Fibroblast of the aortic adventitia (primary cell): ENCODE measurements around the gene POLR1G. TPM values are rescaled to one million over a fixed set of nuclear protein-coding genes. Genes with fewer than 3 reads are reported as not detected.
"Not testable (repeated sequence)": the region's sequence is repeated elsewhere in the genome, so short reads cannot be mapped to it uniquely, and the experiment has no call there.

Experiments used
- DNase-seq: peaks from one replicate; pipeline ENCODE4 v3.0.0-alpha.2; 2010; ENCODE audit warnings: low read depth
- H3K4me3 ChIP-seq: 2 replicates; pipeline ENCODE4 v1.5.1; 2011; ENCODE audit warnings: low read depth, mild to moderate bottlenecking, control low read depth, low read length, moderate library complexity
- CTCF ChIP-seq: IDR thresholded peaks from 2 replicates; pipeline ENCODE4 v1.5.1; 2011; ENCODE audit warnings: mild to moderate bottlenecking, low read length, control low read depth, inconsistent platforms; ENCODE audit not compliant: insufficient read depth
- total RNA-seq: library from RNA; depleted of rRNA; stranded (reverse); fragments of >200 nt; gene quantifications from 2 replicates; pipeline ENCODE4 v1.2.3, GENCODE V29; 2012; ENCODE audit warnings: low replicate concordance

POLR1G gene
- total RNA-seq, 1 donor, result 5.7 TPM

GRCh38 chr19:45405435-45406225, 814 bp upstream of the POLR1G start:
- DNase-seq, result peak; percentile 90
- H3K4me3 ChIP-seq, result peak overlapping the region; percentile 95
- no peak for TF ChIP-seq CTCF

GRCh38 chr19:45407091-45407375, 589 bp downstream of the POLR1G start:
- TF ChIP-seq CTCF, result no peak
- DNase-seq, result no peak
- H3K4me3 ChIP-seq, result peak overlapping the region; percentile 95

GRCh38 chr19:45407585-45407984, 1.1 kb downstream of the POLR1G start:
- H3K4me3 ChIP-seq, result peak overlapping the region; percentile 95

GRCh38 chr19:45408121-45408520, 1.7 kb downstream of the POLR1G start:
- no peak for TF ChIP-seq CTCF
- no peak for DNase-seq
- no peak overlapping the region for H3K4me3 ChIP-seq

More at GRCh38 chr19:45407585-45407984, 1.1 kb downstream of the POLR1G start:
- DNase-seq, result not testable (repeated sequence)

- H3K4me3 ChIP-seq, result no peak overlapping the region
- no peak for DNase-seq
- no peak for TF ChIP-seq CTCF
Observed at GRCh38 chr19:45408830-45409556, 2.5 kb downstream of the POLR1G start.

GRCh38 chr19:45409557-45409920, 3.1 kb downstream of the POLR1G start:
- H3K4me3 ChIP-seq, result no peak overlapping the region
- TF ChIP-seq CTCF, result no peak
- DNase-seq, result no peak

GRCh38 chr19:45410330-45410729, 3.9 kb downstream of the POLR1G start:
- not testable (repeated sequence) for H3K4me3 ChIP-seq, DNase-seq

GRCh38 chr19:45413497-45413896, 7.1 kb downstream of the POLR1G start:
- TF ChIP-seq CTCF, result no peak
- no peak for DNase-seq
- no peak overlapping the region for H3K4me3 ChIP-seq
